PC-3 (cell line): Measurements from ENCODE around the gene PCSK5. TPM values are rescaled to one million over a fixed set of nuclear protein-coding genes. Genes with fewer than 3 reads are reported as not detected.

ENCODE experiments used
- ATAC-seq: fragments of 200-7000 bp; cut with Tn5 transposase; 2 replicates; pipeline ENCODE4 v1.9.1; 2020; ENCODE audit warnings: mild to moderate bottlenecking, moderate library complexity
- BruUV-seq: library from RNA; stranded (reverse); fragments of 400-500 nt; replicated peaks from 2 replicates; lab custom pipeline; 2021; lab: Mats Ljungman, UMichigan
- CTCF ChIA-PET: fragments of 300-600 bp; sonication (Branson Sonifier 250); formaldehyde crosslinking; loops from one replicate; lab custom pipeline; 2022; ENCODE audit warnings: antibody characterized with exemption; lab: Charles Lee
- POLR2A ChIA-PET: fragments of 300-600 bp; sonication (Branson Sonifier 250); formaldehyde crosslinking; loops from one replicate; lab custom pipeline; 2022; ENCODE audit warnings: antibody characterized with exemption; ENCODE audit not compliant: unreplicated experiment; lab: Charles Lee
- DNase-seq: peaks from one replicate; pipeline ENCODE4 v3.0.0-alpha.2; 2015
- H2AFZ ChIP-seq: fragments of 300-600 bp; sonication (generic); 2 replicates; pipeline ENCODE4 v1.6.0; 2016; ENCODE audit warnings: antibody characterized with exemption, low read length
- H3F3A ChIP-seq: fragments of 300-600 bp; sonication (generic); one replicate; pipeline ENCODE4 v1.6.0; 2017; ENCODE audit warnings: antibody characterized with exemption, low read length, control low read depth, mild to moderate bottlenecking; ENCODE audit not compliant: unreplicated experiment
- H3K27ac ChIP-seq: fragments of 300-600 bp; sonication (generic); 2 replicates; pipeline ENCODE4 v1.5.1; 2016; ENCODE audit warnings: mild to moderate bottlenecking, low read length
- H3K27me3 ChIP-seq: fragments of 300-600 bp; sonication (generic); 2 replicates; pipeline ENCODE4 v1.6.1; 2016; ENCODE audit warnings: low read length, mixed read lengths
- H3K36me3 ChIP-seq: fragments of 300-600 bp; sonication (generic); 2 replicates; pipeline ENCODE4 v1.6.1; 2016; ENCODE audit warnings: low read depth, mixed run types, low read length, mixed read lengths
- H3K4me1 ChIP-seq: fragments of 300-600 bp; sonication (generic); 2 replicates; pipeline ENCODE4 v1.5.1; 2016; ENCODE audit warnings: low read length; ENCODE audit not compliant: insufficient read depth
- H3K4me2 ChIP-seq: fragments of 300-600 bp; sonication (generic); 2 replicates; pipeline ENCODE4 v1.6.0; 2016; ENCODE audit warnings: low read length
- H3K4me3 ChIP-seq: fragments of 300-600 bp; sonication (generic); 2 replicates; pipeline ENCODE4 v1.5.1; 2016; ENCODE audit warnings: mild to moderate bottlenecking, low read length, mixed read lengths
- H3K79me2 ChIP-seq: fragments of 300-600 bp; sonication (generic); 2 replicates; pipeline ENCODE4 v1.6.1; 2017; ENCODE audit warnings: low read length, mixed read lengths
- H3K9ac ChIP-seq: fragments of 300-600 bp; sonication (generic); 2 replicates; pipeline ENCODE4 v1.6.0; 2016; ENCODE audit warnings: mild to moderate bottlenecking, low read length
- H3K9me2 ChIP-seq: fragments of 300-600 bp; sonication (generic); replicated peaks from 2 replicates; pipeline ENCODE4 v1.6.1; 2016; ENCODE audit warnings: mixed run types, low read length, mixed read lengths
- H3K9me3 ChIP-seq: fragments of 300-600 bp; sonication (generic); 2 replicates; pipeline ENCODE4 v1.6.1; 2016; ENCODE audit warnings: low read length, mixed read lengths
- H4K20me1 ChIP-seq: fragments of 300-600 bp; sonication (generic); 2 replicates; pipeline ENCODE4 v1.6.1; 2016; ENCODE audit warnings: low read length, mixed read lengths
- CTCF ChIP-seq: fragments of 300-600 bp; sonication (generic); conservative IDR thresholded peaks from 2 replicates; pipeline ENCODE4 v1.5.1; 2017; ENCODE audit warnings: antibody characterized with exemption, low read depth, mild to moderate bottlenecking, low read length
- EZH2 ChIP-seq: fragments of 300-600 bp; sonication (generic); IDR thresholded peaks from one replicate; pipeline ENCODE4 v1.6.1; 2017; ENCODE audit warnings: antibody characterized with exemption, mild to moderate bottlenecking, low read length; ENCODE audit not compliant: unreplicated experiment
- EZH2phosphoT487 ChIP-seq: fragments of 300-600 bp; sonication (generic); IDR thresholded peaks from 2 replicates; pipeline ENCODE4 v1.6.1; 2018; ENCODE audit warnings: mild to moderate bottlenecking, antibody characterized with exemption, low read length, borderline replicate concordance
- intact Hi-C: fragments of 100-400 bp; cut with micrococcal nuclease; formaldehyde crosslinking; loops from 2 replicates; pipeline ENCODE4 v1.9.0; 2023
- total RNA-seq: library from RNA; depleted of rRNA; stranded (reverse); fragments of >200 nt; gene quantifications from 2 replicates; pipeline ENCODE4 v1.2.3, GENCODE V29; 2014

PCSK5 gene
- total RNA-seq, 1 experiment from 2014 or later: not detected

GRCh38 chr9:76330034-76330433 lies 439.6 kb downstream of the PCSK5 start:
- Histone ChIP-seq H3K9me3 (no peaks in the 10 kb centered on the region), H3K9ac (no peak overlapping the region), H3K4me2 (no peak overlapping the region), H3K27ac (no peak overlapping the region), H3K79me2 (no peaks in the 10 kb centered on the region), H3K36me3 (no peaks in the 10 kb centered on the region), H3K9me2 (no peaks in the 10 kb centered on the region), H3K4me3 (no peak overlapping the region), H4K20me1 (no peaks in the 10 kb centered on the region), H3K4me1 (no peaks in the 10 kb centered on the region), H2AFZ (no peak overlapping the region), H3K27me3 (no peaks in the 10 kb centered on the region), H3F3A (no peaks in the 10 kb centered on the region)
- POLR2A ChIA-PET: no interaction called here
- CTCF ChIA-PET: no interaction called here
- DNase-seq (no peak), ATAC-seq (no peak)
- no TSS peak for BruUV-seq
- intact Hi-C loops: no loop called here
- no peak for TF ChIP-seq CTCF
- TF ChIP-seq EZH2: no peak
- TF ChIP-seq EZH2phosphoT487: no peak

GRCh38 chr9:76333388-76333787 lies 442.9 kb downstream of the PCSK5 start:
- H3K9me2 ChIP-seq: no peaks in the 10 kb centered on the region
- no peak overlapping the region for H3K4me3 ChIP-seq
- no peaks in the 10 kb centered on the region for H3F3A ChIP-seq
- H3K4me2 ChIP-seq: no peak overlapping the region
- H3K9me3 ChIP-seq: no peaks in the 10 kb centered on the region
- CTCF ChIA-PET: no interaction called here
- H3K27me3 ChIP-seq: no peaks in the 10 kb centered on the region
- POLR2A ChIA-PET: no interaction called here
- no TSS peak for BruUV-seq
- no peaks in the 10 kb centered on the region for H3K79me2 ChIP-seq
- intact Hi-C loops: no loop called here
- H3K36me3 ChIP-seq: no peaks in the 10 kb centered on the region
- H3K4me1 ChIP-seq: no peaks in the 10 kb centered on the region
- ATAC-seq (no peak), DNase-seq (no peak)
- H4K20me1 ChIP-seq: no peaks in the 10 kb centered on the region
- TF ChIP-seq EZH2: no peak
- TF ChIP-seq EZH2phosphoT487: no peak
- no peak for TF ChIP-seq CTCF
- no peak overlapping the region for H3K9ac ChIP-seq
- no peak overlapping the region for H2AFZ ChIP-seq
- no peak overlapping the region for H3K27ac ChIP-seq

- no peak for ATAC-seq
These were observed 443.5 kb downstream of the PCSK5 start for GRCh38 chr9:76333964-76334363.

More at GRCh38 chr9:76333964-76334363, 443.5 kb downstream of the PCSK5 start:
- no peaks in the 10 kb centered on the region for H3K79me2 ChIP-seq
- no peak overlapping the region for H3K27ac ChIP-seq
- no peak overlapping the region for H3K9ac ChIP-seq
- POLR2A ChIA-PET: no interaction called here
- no peaks in the 10 kb centered on the region for H3F3A ChIP-seq
- CTCF ChIA-PET: no interaction called here
- no peak overlapping the region for H3K4me2 ChIP-seq
- H2AFZ ChIP-seq: no peak overlapping the region
- no peak overlapping the region for H3K4me3 ChIP-seq
- intact Hi-C loops: no loop called here
- H3K36me3 ChIP-seq: no peaks in the 10 kb centered on the region
- DNase-seq: no peak
- no peaks in the 10 kb centered on the region for H3K4me1 ChIP-seq
- H3K9me3 ChIP-seq: no peaks in the 10 kb centered on the region
- no peaks in the 10 kb centered on the region for H3K27me3 ChIP-seq
- no peaks in the 10 kb centered on the region for H4K20me1 ChIP-seq
- H3K9me2 ChIP-seq: no peaks in the 10 kb centered on the region
- TF ChIP-seq CTCF (no peak), EZH2 (no peak), EZH2phosphoT487 (no peak)
- no TSS peak for BruUV-seq
